NOMO-1 (cell line): ENCODE measurements around the gene STAT2.

Source experiments
- DNase-seq, 2 experiments: peaks; one replicate each; lab custom pipeline; 2025; ENCODE audit not compliant: unreplicated experiment in 2 of 2; lab: John Stamatoyannopoulos, UW

Gene STAT2

DNA sequence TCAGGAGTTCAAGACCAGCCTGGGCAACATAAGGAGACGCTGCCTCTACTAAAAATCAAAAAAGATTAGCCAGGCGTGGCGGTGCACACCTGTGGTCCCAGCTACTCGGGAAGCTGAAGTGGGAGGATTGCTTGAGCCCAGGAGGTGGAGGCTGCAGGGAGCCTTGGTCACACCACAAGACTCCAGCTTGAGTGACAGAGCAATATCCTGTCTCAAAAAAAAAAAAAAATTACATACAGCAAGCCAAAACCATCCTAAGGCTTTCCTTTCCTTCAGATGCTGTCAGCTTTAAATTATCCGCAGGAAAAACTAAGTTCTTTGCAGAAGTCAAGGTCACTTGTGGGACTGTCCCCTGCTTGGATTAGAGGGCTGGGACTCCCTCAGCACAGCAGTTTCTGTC, 61.1 kb downstream of the STAT2 start:
- no peak for DNase-seq

DNA sequence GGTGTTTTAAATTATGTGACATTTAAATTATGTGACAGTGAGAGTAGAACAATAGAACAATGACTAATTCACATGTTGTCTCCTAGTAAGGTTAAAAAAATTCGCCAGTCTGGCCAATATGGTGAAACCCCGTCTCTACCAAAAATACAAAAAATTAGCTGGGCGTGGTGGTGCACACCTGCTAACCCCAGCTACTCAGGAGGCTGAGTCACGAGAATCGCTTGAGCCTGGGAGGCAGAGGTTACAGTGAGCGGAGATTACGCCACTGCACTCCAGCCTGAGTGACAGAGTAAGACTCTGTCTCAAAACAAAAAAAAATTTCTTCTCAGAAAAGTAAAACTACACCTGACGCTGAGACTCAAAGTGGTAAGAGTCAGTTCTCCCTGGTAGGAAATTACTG, 62.5 kb downstream of the STAT2 start:
- no peak for DNase-seq

DNA sequence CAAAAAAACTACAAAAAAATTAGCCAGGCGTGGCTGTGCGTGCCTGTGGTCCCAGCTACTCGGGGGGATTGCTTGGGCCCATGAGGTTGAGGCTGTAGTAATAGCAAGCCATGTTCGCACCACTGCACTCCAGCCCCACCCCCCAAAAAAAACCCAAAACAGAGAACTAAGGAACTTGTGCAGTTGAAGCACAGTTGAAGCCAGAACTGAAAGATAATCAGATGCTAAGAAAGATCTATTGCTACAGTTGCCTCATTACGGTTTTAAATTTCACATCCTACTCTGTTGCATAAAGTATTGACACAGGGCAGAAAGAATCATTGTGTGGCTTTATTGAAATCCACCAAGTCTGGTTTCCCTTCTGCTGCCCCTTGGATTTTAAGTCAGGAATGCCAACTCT, 63.6 kb downstream of the STAT2 start:
- DNase-seq = peak; percentile 27 to 50

DNA sequence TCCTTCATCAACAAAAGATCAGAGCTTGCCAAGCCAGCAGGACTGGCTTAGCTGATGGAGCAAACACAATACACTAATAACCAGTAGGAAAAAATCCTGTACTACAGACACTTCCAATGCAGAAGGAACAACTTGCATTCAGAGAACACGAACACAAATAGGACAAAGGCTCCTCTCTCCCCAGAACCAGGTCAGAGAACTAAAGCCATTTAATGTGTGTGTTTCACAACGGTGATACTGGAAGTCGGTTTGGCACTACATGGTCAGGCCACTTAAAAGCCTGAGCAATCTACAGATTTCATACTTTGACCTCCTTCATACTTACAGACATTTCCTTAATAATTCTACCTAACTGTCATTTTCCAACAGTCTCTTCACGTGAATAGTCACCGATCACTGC, 66.1 kb downstream of the STAT2 start:
- no peak for DNase-seq
